NCI-H69 (cell line): ENCODE measurements around the gene ABCC5.
"Not testable (repeated sequence)": the region's sequence is repeated elsewhere in the genome, so short reads cannot be mapped to it uniquely, and the experiment has no call there.

Source experiments
- DNase-seq: peaks from one replicate; lab custom pipeline; 2025; lab: John Stamatoyannopoulos, UW

The ABCC5 gene

DNA sequence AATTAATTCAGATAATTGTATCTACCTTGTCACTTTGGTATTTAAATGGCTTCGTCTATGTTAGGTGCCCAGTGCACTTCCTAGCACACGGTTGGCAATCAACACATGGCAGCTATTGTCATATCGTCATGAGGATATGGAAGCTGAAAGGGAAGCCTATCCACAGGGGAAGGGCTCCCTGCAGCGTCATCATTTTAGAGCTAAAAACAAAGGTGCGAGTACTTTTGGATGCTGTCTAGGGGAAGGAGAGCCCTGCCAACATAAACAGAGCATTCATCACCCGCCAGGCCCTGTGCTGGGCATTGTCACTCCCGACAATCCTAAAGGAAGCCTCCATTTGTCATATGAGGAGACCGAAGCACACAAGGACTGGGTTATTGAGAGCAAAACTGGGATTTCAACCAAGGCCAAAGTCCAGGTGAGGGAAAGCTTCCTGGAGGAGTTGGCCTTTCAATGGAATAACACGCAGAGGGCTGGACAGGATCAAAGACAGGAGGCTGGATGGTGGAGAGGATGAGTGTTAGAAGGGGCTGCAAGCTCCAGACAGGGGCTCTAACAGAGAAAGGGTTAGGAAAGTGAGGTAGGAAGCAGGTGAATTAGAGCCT is 125.0 kb downstream of the ABCC5 start:
- peak; percentile 87 for DNase-seq

DNA sequence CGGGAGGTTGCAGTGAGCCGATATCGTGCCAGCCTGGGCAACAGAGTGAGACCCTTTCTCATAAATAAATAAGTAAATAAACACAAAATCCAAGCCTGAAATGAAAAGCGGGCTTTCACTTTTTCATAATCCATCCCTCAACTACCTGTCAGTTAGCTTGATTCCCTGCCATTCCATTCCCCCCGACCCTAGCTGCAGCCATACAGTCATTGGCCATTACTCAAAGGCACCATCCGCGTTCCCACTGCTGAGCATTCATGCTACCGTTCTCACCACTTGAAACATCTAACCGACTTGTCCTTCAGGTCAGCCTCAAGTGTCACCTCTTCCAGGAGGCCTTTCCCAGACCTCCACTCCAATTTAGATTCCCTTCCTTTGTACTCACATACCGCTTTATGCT is 131.9 kb downstream of the ABCC5 start:
- DNase-seq = no peak

DNA sequence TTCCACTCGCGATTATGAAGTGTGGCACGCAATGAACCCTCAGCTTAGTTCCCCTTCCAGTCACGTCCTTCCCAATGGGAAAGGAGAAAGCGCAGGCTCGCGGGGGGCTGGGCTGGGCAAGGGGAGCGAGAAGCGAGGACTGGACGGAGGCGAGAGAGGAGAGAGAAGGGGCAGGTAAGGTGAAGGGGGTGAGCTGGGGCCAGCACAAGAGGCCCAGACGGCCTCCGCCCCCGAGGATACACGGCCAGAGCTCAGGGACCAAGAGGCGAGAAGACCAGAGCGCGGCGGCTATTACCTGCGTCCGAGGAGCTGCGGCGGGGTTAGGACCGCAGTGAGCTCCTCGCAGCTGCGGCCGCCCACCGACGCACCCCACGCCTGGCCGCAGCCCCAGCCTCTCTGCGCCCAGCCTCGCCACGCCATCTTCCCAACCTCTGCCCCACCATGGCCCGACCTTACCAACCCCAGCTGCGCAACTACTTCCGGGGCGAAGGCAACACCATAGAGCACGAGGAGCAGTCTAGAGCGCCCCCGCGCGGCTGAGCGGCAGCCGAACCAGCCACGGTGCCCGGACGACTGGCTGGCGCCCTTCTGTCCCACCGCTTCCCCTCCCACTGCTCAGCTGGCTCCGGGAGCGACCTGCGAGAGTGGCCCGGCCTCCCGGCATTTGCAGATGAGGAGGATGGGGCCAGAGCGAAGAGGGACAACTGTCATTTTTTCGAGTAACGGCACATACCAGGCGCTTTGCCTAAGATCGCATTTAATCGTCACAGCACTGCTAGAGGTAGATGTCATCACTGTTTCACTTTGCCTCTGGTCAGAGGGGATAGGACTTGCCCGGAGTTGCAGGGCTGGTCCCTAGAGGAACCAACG is 133.0 kb downstream of the ABCC5 start, which contains the start of gene PARL:
Gene PARL, minus strand, starts transcription at position 454 of the 870 bp plus-strand sequence. Its CDS starts 34 bp downstream, at position 420.
- DNase-seq = peak; percentile 95

DNA sequence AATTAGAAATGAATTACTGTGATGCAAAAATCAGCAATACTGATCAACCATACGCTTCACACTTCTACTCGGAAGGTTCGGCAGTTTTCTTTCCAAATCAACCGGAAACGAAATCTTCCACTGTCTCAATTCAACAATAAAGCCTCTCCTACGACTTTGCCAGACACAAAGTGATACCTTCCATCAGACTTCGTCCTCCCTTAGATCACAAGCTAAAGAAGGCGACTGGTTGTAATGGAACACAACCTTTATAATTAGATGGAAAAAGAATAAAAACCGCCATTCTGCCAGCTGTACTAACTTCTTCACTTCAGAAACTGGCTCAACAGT is 133.6 kb downstream of the ABCC5 start:
- DNase-seq = no peak

DNA sequence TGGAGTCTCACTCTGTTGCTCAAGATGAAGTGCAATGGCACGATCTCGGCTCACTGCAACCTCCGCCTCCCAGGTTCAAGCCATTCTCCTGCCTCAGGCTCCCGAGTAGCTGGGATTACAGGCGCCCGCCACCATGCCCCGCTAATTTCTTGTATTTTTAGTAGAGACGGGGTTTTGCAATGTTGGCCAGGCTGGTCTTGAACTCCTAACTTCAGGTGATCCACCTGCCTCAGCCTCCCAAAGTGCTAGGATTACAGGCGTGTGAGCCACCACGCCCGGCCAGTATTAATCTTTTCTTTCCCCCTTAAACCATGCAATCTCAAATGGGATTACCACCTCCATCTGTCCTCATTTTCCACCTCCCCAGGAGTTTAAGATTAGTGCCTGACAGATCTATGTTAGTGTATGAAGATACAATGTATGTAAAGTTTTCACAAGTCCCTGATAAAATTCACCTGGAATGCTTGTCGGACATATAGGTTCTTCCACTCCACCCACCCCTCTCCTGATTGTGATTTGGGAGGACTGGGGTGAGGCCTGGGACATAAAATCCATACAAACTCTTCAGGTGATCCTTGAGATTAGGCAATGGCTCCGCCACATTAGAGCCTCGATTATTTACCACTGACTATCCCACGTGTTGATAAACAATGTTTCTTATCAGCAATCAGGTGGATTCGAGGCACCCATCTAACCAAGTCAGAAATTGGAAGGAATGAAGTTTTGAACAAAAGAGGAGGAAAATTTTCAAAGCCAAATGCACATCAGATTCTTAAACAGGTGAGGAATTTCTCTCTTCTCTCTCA is 134.2 kb downstream of the ABCC5 start:
- no peak for DNase-seq

DNA sequence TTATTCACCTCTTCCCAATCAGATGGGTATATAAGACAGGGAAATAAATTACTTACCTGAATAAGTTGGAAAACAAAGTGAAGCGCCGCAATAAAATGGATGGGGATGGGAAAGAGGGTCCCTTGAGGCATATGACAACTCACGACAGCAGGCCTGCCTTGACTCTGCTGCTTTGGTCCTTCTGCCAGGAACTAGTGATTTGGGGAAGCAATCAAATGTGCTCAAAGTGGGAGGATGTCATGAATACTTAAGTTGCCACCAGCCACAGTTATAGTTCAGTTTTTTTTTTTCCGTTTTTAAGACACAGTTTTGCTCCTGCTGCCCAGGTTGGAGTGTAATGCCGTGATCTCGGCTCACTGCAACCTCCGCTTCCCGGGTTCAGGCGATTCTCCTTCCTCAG is 137.6 kb downstream of the ABCC5 start:
- no peak for DNase-seq

DNA sequence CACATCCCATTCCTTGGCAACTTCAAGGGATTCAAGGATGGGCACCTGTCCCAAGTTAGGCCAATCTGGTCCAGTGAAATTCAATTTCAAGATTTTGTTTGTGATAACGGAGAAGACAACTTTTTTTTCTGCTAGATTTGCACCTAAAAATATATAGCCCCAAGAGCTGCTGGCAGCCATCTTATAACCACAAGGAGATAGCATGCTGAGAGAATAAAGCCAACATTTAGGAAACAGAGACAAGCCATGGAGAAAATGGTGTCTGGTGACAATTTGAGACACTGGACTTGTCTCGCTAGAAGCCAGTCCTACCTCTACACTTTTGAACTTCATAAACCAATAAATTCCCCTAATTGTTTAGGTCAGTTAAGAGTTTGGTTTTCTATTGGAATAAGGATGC is 138.4 kb downstream of the ABCC5 start:
- DNase-seq = no peak

DNA sequence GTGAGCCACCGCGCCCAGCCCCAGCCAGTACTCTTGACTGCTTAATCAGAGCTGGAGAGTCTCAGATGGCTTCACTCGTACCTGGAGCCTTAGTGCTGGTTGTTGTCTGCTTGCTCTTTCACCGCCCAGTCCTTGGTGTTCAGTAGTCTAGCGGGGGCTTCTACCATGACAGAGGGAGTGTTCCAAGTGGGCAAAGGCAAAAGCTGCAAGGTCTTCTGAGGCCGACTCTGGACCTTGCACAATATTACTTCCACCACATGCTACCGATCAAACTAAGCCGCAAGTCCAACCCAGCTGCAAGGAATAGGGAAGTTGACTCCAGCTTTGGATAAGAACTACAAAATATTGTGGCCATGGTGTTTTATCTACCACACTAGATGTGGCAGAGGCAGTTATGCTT is 139.6 kb downstream of the ABCC5 start:
- DNase-seq = no peak

DNA sequence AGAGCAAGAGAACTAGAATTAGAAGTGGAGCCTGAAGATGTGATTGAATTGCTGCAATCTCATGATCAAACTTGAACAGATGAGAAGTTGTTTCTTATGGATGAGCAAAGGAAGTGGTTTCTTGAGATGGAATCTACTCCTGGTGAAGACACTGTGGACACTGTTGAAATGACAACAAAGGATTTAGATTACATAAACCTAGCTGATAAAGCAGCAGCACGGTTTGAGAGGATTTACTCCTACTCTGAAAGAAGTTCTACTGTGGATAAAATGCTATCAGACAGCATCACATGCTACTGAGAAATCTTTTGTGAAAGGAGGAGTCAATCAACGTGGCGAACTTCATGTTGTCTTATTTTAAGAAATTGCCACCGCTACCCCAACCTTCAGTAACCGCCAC is 140.5 kb downstream of the ABCC5 start:
- not testable (repeated sequence) for DNase-seq

DNA sequence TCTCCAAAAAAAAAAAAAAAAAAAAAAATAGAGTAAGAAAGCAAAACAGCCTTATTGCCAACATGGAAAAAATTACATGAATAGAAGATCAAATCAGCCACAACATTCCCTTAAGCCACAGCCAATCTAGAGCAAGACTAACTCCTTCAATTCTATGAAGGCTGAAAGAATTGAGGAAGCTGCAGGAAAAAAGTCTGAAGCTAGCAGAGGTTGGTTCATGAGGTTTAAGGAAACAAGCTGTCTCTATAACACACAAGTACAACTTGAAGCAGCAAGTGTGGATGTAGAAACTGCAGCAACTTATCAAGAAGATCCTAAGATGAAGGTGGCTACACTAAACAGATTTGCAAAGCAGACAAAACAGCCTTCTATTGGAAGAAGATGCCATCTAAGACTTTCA is 142.3 kb downstream of the ABCC5 start:
- no peak for DNase-seq

DNA sequence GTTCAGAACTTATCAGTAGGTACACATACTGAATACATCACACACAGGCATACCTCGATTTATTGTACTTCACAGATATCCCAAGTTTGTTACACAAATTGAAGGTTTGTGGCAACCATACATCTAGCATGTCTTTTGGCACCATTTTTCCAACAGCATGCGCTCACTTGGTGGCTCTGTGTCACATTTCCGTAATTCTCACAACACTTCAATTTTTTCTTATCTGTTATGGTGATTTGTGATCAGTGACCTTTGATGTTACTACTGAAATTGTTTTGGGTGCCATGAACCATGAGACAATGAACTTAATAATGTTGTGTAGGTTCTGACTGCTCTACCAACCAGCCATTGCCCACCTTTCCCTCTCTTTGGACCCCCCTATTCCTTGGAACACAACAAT is 143.8 kb downstream of the ABCC5 start:
- no peak for DNase-seq

DNA sequence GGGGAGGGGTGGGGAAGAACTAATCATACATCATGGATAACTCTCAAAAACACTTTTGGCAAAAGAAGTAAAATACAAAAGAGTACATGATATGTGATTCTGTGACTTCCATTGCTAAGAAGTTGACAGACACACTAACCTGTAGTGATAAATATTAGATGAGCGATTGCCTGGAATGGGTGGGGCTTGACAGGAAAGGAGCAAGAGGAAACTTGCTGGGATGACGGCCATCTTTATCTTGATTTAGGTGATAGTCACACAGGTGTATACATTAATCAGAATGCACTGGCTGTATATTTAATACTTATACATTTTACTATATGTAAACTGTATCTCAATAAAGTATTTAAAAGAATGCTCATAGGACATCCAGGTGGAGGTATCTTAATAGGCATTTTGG is 146.1 kb downstream of the ABCC5 start:
- DNase-seq = no peak

DNA sequence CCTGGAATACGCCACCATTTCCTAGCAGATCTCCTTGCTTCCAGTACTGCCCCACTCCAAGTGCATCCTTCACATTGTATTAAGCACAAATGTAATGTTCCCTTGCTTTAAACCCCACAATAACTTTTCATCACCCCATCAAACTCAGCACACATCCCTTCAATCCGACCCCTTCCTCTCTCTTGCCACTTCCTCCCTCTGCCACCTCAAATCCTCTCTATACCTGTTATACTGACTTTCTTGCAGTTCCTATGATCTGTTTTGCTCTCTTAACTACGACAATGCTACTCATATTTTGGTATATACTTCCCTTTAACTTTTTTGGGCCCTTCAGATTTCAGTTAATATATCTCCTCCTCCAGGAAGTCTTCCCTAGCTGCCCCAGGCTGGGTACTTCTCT is 147.1 kb downstream of the ABCC5 start:
- DNase-seq = no peak
